MM.1S (cell line): ENCODE results near the gene FNDC5.

ENCODE experiments used
- CTCF ChIP-seq: fragments of 300-600 bp; sonication (generic); IDR thresholded peaks from 2 replicates; pipeline ENCODE4 v1.5.1; 2016; ENCODE audit warnings: antibody characterized with exemption, low read length, mixed read lengths
- EZH2 ChIP-seq: fragments of 300-600 bp; sonication (generic); optimal IDR thresholded peaks from 2 replicates; pipeline ENCODE3; 2017; ENCODE audit warnings: low read depth, mild to moderate bottlenecking, antibody characterized with exemption, low read length, mixed read lengths

DNA sequence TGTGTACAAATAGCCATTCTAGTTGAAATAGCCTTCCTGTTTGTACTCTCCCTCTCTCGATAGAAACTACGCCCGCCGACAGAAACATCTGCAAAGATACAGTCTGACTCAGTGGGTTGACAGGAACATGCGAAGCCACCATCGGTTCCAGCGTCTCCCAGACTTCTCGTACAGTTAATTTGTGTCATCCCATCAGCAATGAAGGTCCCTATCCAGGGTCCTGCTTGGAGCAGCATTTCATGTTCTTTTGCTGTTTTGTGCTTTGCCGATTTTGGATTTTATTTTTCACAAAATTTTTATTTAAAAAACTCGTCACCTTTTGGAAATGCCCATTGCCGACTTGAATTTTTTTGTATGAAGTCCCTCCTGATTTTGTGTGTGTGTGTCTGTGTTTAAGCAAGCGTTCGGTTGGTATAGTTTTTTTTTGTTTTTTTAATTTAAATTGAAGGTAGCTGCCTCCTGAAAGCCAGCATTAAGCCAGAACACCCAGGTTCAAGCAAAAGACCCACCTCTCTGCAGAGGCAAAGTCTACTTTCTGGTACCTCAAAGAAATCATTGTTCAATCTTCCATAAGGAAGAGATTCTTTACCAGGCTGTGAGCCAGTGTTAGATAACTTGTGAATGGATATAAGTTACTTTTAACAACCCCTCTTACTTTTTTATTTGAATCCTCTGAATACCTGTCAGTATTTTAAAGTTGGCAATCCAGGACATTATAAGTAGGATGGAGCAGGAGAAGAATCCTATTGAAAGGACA, 14.7 kb downstream of the FNDC5 start:
- no peak for TF ChIP-seq CTCF
- no peak for TF ChIP-seq EZH2
